Fibroblast of skin of right quadriceps (primary cell): ENCODE results near the gene RYR2.
"Not testable (repeated sequence)": the region's sequence is repeated elsewhere in the genome, so short reads cannot be mapped to it uniquely, and the experiment has no call there.

Source experiments
- DNase-seq: peaks from one replicate; pipeline ENCODE4 v3.0.0-alpha.2; 2013

RYR2 gene

GRCh38 chr1:237151979-237152378 lies 110.0 kb downstream of the RYR2 start:
- DNase-seq: not testable (repeated sequence)

- DNase-seq: no peak
Observed at GRCh38 chr1:237152506-237153335, 110.7 kb downstream of the RYR2 start.

DNA sequence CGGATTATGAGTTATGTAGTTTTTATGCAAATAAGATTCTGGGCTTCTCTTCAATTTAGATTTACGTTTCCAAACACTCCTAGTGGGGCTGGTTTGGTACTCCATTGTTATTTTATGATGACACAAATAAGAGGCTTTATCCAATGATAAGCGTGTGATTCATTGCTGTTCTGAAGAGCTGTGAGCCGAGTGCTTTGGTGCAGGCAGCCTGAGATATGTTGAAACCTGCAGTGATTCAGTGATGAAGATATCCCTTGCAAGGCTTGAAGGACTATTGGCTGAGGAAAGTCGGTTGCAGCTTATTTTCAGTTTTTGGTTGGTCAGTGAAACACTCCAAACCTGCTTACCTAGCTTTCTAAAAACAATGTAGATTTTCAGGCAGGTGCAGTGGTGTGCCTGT lies 112.2 kb downstream of the RYR2 start:
- DNase-seq: peak; percentile 8

GRCh38 chr1:237164406-237165352 lies 122.7 kb downstream of the RYR2 start:
- DNase-seq: no peak

- DNase-seq: no peak
Observed at GRCh38 chr1:237166086-237166485, 124.1 kb downstream of the RYR2 start.

DNA sequence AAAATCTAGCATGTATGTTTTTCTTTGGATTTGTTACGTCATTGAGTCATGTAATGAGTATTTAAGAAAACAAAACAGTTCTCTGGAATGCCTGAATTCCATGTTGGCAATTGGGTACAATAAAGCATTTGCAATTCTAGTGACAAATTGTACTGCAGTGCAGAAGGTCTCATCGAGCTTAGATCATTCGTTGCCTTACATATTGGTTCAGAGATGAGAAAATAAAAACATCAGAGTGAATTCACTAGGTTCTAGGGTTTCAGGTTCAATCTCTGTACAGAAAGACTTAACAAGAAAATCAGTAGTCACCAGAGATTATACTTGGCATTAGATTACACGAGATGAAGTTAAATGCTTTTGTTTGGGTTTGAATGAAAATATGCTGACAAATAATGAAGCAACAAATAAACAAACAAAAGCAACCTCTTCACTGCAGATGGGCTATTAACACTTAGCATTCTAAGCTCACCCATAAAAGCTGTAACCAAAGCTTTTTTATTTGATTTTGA lies 124.7 kb downstream of the RYR2 start:
- peak; percentile 2 for DNase-seq

GRCh38 chr1:237170149-237170548 lies 128.2 kb downstream of the RYR2 start:
- no peak for DNase-seq

DNA sequence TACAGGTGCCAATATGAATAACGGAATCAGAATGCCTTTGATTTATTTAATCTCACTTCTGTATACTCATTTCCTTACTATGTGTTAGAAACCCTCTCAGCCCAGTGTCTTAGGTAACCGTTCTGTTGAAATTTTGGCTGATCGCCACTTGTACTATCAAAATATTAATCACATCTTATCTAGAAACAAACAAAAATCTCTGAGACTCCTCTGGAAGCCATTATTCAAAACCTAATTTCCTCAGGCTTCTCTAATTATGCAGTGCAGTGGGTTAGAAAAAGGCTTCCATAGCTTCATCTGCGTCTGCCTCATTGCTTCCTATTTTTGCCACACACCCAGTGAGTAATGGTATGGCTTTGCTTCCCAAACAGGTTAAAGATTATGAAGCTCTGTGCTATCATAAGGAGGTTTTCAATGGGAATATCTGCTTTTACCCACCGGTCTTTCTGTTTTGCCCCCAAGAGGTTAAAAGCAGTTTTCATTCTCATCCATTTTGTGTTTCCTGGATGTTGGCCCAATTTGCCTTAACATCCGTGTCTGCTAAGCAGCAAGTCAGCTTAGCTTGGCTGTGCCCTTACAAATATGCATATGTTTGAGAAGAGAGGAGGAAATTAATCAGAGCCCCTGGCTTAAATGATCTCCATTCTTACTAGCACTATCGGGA lies 129.6 kb downstream of the RYR2 start:
- DNase-seq: no peak

- no peak for DNase-seq
Observed at GRCh38 chr1:237172118-237172485, 130.1 kb downstream of the RYR2 start.

DNA sequence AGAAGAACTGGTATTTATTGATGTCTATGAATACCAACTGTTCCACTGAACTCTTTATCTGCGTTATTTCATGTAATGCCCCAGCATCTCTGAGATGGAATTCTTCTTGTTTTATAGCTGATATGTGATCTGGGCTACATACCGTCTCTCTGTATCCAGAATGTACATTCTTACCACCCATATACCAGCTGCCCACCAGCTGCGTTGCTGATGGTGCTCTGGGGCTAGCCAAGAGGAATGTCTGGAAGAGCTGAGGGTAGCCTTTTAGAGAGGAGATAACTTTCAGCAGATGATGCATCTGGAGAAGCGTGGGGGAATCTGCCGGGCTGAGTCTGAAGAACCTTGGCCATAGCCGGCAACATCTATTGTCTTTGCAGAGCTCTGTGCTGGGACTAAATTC lies 137.5 kb downstream of the RYR2 start:
- no peak for DNase-seq

DNA sequence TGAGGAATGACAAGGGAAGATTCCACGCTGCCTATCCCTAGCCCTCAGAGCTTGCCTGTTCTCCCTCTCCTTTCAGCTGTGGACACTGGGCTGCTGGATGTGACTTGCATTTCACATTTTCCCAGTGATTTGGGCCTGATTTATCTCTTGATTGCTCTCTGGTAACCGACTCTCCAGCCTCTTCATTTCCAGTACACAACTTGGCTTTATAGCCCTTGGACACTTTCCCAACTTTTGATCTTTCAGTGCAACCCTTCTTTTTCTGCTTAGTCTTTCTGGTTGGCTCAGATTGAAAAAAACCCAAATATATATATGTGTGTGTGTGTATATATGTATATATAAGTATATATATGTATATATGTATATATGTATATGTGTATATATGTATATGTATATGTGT lies 138.3 kb downstream of the RYR2 start:
- no peak for DNase-seq

- peak; percentile 54 for DNase-seq
Observed at GRCh38 chr1:237181743-237182317, 139.8 kb downstream of the RYR2 start.

GRCh38 chr1:237183963-237184540 lies 142.1 kb downstream of the RYR2 start:
- no peak for DNase-seq

- DNase-seq: no peak
Observed at GRCh38 chr1:237186675-237187074, 144.7 kb downstream of the RYR2 start.

GRCh38 chr1:237187842-237188241 lies 145.9 kb downstream of the RYR2 start:
- DNase-seq: no peak

DNA sequence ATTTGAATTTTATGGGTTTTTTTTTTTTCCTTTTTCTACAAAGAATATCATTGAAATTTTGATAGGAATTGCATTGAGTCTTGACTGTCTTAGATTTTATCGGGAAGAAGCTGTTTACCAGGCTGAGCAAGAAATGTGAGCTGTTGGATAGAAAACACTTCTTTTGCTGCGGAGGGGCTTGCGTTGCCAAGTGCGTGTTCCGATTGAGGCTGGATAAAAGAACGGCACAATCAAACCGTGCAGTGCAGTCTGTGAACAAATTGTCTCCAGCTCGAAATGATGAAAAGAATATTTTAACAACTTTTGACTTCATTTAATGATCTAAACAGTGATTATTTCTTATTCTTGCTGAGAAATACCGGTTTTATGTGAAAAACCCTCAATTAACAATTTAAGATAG lies 149.4 kb downstream of the RYR2 start:
- DNase-seq: no peak

DNA sequence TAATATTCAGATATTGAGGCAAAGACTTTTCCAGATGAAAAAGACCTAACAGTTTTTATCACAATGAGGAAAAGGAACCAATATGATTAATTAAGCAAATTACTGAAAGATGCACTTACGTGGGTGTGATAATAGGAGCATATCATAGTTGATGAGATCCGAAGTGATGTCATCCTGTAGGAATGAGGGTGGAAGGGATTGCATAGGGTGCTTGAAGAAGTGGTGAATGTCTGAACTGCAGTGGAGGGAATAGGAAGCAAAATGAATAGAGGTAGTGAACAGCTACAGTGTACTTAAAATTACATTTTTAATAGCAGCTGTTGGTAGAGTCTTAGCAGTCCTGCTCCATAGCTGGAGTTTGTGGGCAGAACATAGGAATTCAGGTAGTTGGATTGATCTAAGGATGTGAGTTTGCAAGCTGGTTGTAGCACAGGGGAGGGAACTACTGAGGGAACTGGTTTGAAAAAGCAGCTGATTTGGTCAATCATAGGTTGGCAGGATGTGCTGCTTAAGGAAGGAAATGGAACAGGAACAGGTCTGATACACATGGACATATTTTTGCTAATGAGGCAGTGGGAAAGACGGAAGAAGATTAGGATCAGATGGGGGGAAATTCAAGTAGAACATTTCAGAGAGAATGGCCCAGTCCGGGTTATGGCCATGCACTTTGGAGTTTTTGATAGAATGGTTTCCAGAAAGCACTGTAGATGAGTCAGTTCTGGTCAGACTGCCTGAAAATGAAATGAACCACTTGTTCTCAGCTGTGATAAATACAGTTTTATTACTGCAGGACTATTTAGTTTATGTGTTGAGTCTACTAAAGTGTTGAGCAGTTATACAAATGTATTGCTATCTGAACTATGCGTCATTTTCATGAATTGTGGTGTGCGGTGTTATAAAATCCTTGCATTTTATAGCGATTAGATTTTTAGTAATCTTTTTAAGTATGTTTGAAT lies 155.8 kb downstream of the RYR2 start:
- no peak for DNase-seq

- no peak for DNase-seq
Observed at GRCh38 chr1:237199026-237199425, 157.0 kb downstream of the RYR2 start.

DNA sequence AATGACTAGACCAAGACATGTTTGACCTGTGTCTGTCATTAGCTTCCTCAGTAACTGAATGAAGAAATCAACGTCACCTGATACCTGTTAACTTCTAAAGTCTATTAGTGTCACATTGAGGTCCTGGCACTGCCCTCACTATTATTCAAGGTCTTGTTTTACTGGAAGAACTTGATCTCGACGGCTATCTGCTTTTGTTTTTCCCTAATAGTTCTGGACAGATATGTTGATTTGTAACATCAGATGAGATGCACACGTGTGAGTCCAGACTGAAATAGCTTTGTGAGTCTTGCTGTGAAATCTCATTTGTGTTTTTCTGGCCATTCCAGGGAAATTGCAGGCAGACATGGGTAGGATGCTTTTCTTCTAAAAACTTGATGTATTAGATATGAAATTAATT lies 159.2 kb downstream of the RYR2 start:
- DNase-seq: no peak

GRCh38 chr1:237204841-237205240 lies 162.9 kb downstream of the RYR2 start:
- no peak for DNase-seq

- no peak for DNase-seq
Observed at GRCh38 chr1:237205400-237206064, 163.5 kb downstream of the RYR2 start.
